K562 (cell line): ENCODE measurements around the gene NKAIN4. TPM values are rescaled to one million over a fixed set of nuclear protein-coding genes. Genes with fewer than 3 reads are reported as not detected.
A peak's percentile ranks its signal among the peaks of the same experiment; 100 is the strongest.
"Not testable (repeated sequence)": the region's sequence is repeated elsewhere in the genome, so short reads cannot be mapped to it uniquely, and the experiment has no call there.

Experiments used
- ATAC-seq: fragments of 200-7000 bp; cut with Tn5 transposase; 3 replicates; pipeline ENCODE4 v1.9.1; 2020; ENCODE audit warnings: moderate library complexity
- BruUV-seq: library from RNA; stranded (reverse); fragments of 400-500 nt; replicated peaks from 2 replicates; lab custom pipeline; 2021; lab: Mats Ljungman, UMichigan
- CTCF ChIA-PET: fragments of 300-600 bp; formaldehyde crosslinking; extraction: SDS; loops from one replicate; lab custom pipeline; 2021; ENCODE audit warnings: low intra/inter-chr PET ratio; lab: Yijun Ruan, JAX
- POLR2A ChIA-PET: fragments of 300-600, 350-650 bp; sonication (Branson Sonifier 250); formaldehyde crosslinking; extraction: SDS; loops from one replicate; lab custom pipeline; 2021; ENCODE audit warnings: antibody characterized with exemption, inconsistent platforms; lab: Yijun Ruan, JAX
- DNase-seq, 4 experiments: peaks; one replicate each; pipeline versions ENCODE4 v3.0.0 to v3.0.0-alpha.2; 2011 to 2018; ENCODE audit warnings: low spot score in 3 of 4, mixed read lengths in 3 of 4; ENCODE audit errors: extremely low read depth in 1 of 4
- FAIRE-seq: peaks from 2 replicates; lab custom pipeline; 2011; peaks lifted over from hg19 to GRCh38; lab: Jason Lieb, UNC
- H2AFZ ChIP-seq: 2 replicates; pipeline ENCODE4 v1.6.0; 2011; ENCODE audit warnings: low read depth, low read length, control low read depth, inconsistent platforms
- H3K27ac ChIP-seq: fragments of 200-600 bp; 3 replicates; pipeline ENCODE4 v1.8.0; 2011; ENCODE audit warnings: low read depth, mild to moderate bottlenecking, control low read depth, inconsistent platforms, low read length, moderate library complexity, mixed read lengths; ENCODE audit errors: extremely low read depth
- H3K27me3 ChIP-seq, 2 experiments: fragments of 300-600 bp in 1 of 2; 2 replicates in 1 of 2; 3 replicates in 1 of 2; pipeline versions ENCODE4 v1.6.0 to v1.8.0; 2011; ENCODE audit warnings: inconsistent platforms in 2 of 2, low read length in 2 of 2, mild to moderate bottlenecking in 1 of 2, mixed read lengths in 1 of 2, moderate library complexity in 1 of 2; ENCODE audit not compliant: control insufficient read depth in 2 of 2, insufficient read depth in 2 of 2
- H3K36me3 ChIP-seq: fragments of 300-600 bp; 3 replicates; pipeline ENCODE4 v1.8.0; 2011; ENCODE audit warnings: mild to moderate bottlenecking, low read length, inconsistent platforms; ENCODE audit not compliant: control insufficient read depth, insufficient read depth
- H3K4me1 ChIP-seq, 2 experiments: fragments of 200-600 bp in 1 of 2; replicated peaks in 1 of 2; 2 replicates in 1 of 2; 3 replicates in 1 of 2; pipeline versions ENCODE4 v1.5.1 to v1.8.0; 2011; ENCODE audit warnings: inconsistent platforms in 2 of 2, low read length in 2 of 2, mild to moderate bottlenecking in 1 of 2, mixed read lengths in 1 of 2, moderate library complexity in 1 of 2; ENCODE audit not compliant: control insufficient read depth in 2 of 2, insufficient read depth in 2 of 2
- H3K4me2 ChIP-seq: 2 replicates; pipeline ENCODE4 v1.6.1; 2011; ENCODE audit warnings: low read length, control low read depth, inconsistent platforms, mixed read lengths; ENCODE audit not compliant: insufficient read depth
- H3K4me3 ChIP-seq: fragments of 200-600 bp; sonication (generic), shearing (Covaris generic); 2 replicates; pipeline ENCODE4 v1.5.1; 2016; ENCODE audit warnings: control low read depth, inconsistent platforms
- H3K79me2 ChIP-seq: fragments of 200-600 bp; 3 replicates; pipeline ENCODE4 v1.8.0; 2011; ENCODE audit warnings: low read length, inconsistent platforms; ENCODE audit not compliant: control insufficient read depth, insufficient read depth
- H3K9ac ChIP-seq, 2 experiments: 2 replicates each; pipeline versions ENCODE4 v1.6.0 to v1.6.1; 2011; ENCODE audit warnings: low read depth in 2 of 2, low read length in 2 of 2, control low read depth in 1 of 2, inconsistent platforms in 1 of 2, mild to moderate bottlenecking in 1 of 2, mixed read lengths in 1 of 2; ENCODE audit not compliant: insufficient read depth in 1 of 2
- H3K9me1 ChIP-seq: one replicate; pipeline ENCODE4 v1.6.0; 2011; ENCODE audit warnings: inconsistent platforms, mild to moderate bottlenecking, low read length, moderate library complexity; ENCODE audit not compliant: control insufficient read depth, insufficient read depth
- H3K9me3 ChIP-seq: replicated peaks from 2 replicates; pipeline ENCODE4 v1.5.1; 2011; ENCODE audit warnings: low read depth, low read length, inconsistent platforms; ENCODE audit not compliant: control insufficient read depth, insufficient read depth
- H4K20me1 ChIP-seq: replicated peaks from 2 replicates; pipeline ENCODE4 v1.6.1; 2011; ENCODE audit warnings: low read length, inconsistent platforms, mixed read lengths; ENCODE audit not compliant: control insufficient read depth, insufficient read depth
- CHD1 ChIP-seq: fragments of 200-600 bp; sonication (generic); IDR thresholded peaks from one replicate; pipeline ENCODE4 v1.6.1; 2012; ENCODE audit warnings: mild to moderate bottlenecking, moderate library complexity, low read length, inconsistent platforms
- CREM ChIP-seq: IDR thresholded peaks from 2 replicates; pipeline ENCODE4 v1.6.1; 2014; ENCODE audit warnings: antibody characterized with exemption, low read depth
- HIVEP1 ChIP-seq: fragments of 250-450 bp; sonication (Bioruptor Pico); IDR thresholded peaks from 2 replicates; pipeline ENCODE4 v1.4.0; 2020; ENCODE audit warnings: mild to moderate bottlenecking
- MEF2D ChIP-seq: conservative IDR thresholded peaks from 2 replicates; pipeline ENCODE4 v1.6.1; 2016; ENCODE audit warnings: low read depth, missing genetic modification characterization, missing compliant biosample characterization
- NFE2 ChIP-seq: IDR thresholded peaks from 2 replicates; pipeline ENCODE4 v1.6.1; 2014; ENCODE audit warnings: antibody characterized with exemption, low read depth
- PHB ChIP-seq: fragments of 250-450 bp; sonication (Bioruptor Pico); IDR thresholded peaks from 2 replicates; pipeline ENCODE4 v1.5.0; 2021
- RAD21 ChIP-seq, 2 experiments: fragments of 250-450 bp in 1 of 2; fragments of 450-650 bp in 1 of 2; sonication (Bioruptor Pico) in 1 of 2; formaldehyde crosslinking in 1 of 2; IDR thresholded peaks in 1 of 2; conservative IDR thresholded peaks in 1 of 2; 2 replicates each; pipeline versions ENCODE4 v1.4.0 to v1.8.0; 2020 to 2022; ENCODE audit warnings: mild to moderate bottlenecking in 2 of 2, moderate library complexity in 1 of 2
- REST ChIP-seq, 2 experiments: fragments of 450-650 bp; formaldehyde crosslinking in 1 of 2; IDR thresholded peaks; 2 replicates each; pipeline versions ENCODE4 v1.4.0 to v1.6.1; 2014 to 2020; ENCODE audit warnings: mild to moderate bottlenecking in 2 of 2, borderline replicate concordance in 1 of 2, low read depth in 1 of 2
- SMC3 ChIP-seq: conservative IDR thresholded peaks from 2 replicates; pipeline ENCODE4 v1.6.1; 2011; ENCODE audit warnings: low read depth, low read length, improper control_type of control experiment; ENCODE audit not compliant: insufficient read depth
- STAT5B ChIP-seq: fragments of 250-450 bp; sonication (Bioruptor Pico); IDR thresholded peaks from 2 replicates; pipeline ENCODE4 v1.8.0; 2021; ENCODE audit warnings: mild to moderate bottlenecking, inconsistent platforms
- WGBS: fragments of 100-300 bp; shearing (Covaris generic); methylation state at CpG from one replicate; pipeline ENCODE4 v1.1.6; 2016; ENCODE audit warnings: low coverage, mixed read lengths; ENCODE audit not compliant: insufficient coverage; ENCODE audit errors: missing lambda C conversion rate; 5-methylcytosine and 5-hydroxymethylcytosine counted together
- in situ Hi-C: fragments of 300-500 bp; cut with MboI; formaldehyde crosslinking; loops from 4 replicates; pipeline ENCODE4 v1.15.0; 2018; ENCODE audit warnings: inconsistent platforms, mixed read lengths
- intact Hi-C: fragments of 100-400 bp; cut with micrococcal nuclease; formaldehyde crosslinking; loops from 2 replicates; pipeline ENCODE4 v1.14.2; 2022
- polyA plus RNA-seq, 8 experiments: library from polyadenylated mRNA; depleted of rRNA in 4 of 8; stranded (reverse) in 5 of 8; unstranded in 3 of 8; fragments of >200 nt; fragmentation: Nextera tagmentation in 2 of 8; fragmentation: Illumina TruSeq in 1 of 8; extraction: Ambion mirVana in 2 of 8; extraction: Trizol in 1 of 8; gene quantifications; 2 replicates each; pipeline versions ENCODE4 v1.2.1 to v1.2.3, GENCODE V29; 2011 to 2014; ENCODE audit warnings: inconsistent platforms in 1 of 8, missing spikeins in 1 of 8
- total RNA-seq, 7 experiments: library from RNA; depleted of rRNA in 6 of 7; stranded (reverse); fragments of >200 nt in 6 of 7; fragmentation: Illumina TruSeq in 2 of 7; extraction: Trizol in 2 of 7; gene quantifications; 2 replicates each; pipeline versions ENCODE4 v1.2.1 to v1.2.3, GENCODE V29; 2011 to 2021; ENCODE audit warnings: low replicate concordance in 1 of 7

The NKAIN4 gene
- total and polyA plus RNA-seq, 9 of the 15 experiments (the other 6 are each of a cell fraction or from before 2014, with no cell fraction given) = not detected

- TF ChIP-seq STAT5B (CRISPR knock-in tag) = no peak
- no peak for TF ChIP-seq HIVEP1 (CRISPR knock-in tag)
- TF ChIP-seq PHB (CRISPR knock-in tag) = no peak
- no peak for TF ChIP-seq NFE2
- no peak for TF ChIP-seq MEF2D (tag)
- TF ChIP-seq CHD1 = no peak
These were observed 2.0 kb downstream of the NKAIN4 start (continued) for GRCh38 chr20:63252284-63252711.

GRCh38 chr20:63251350-63251749 lies 2.9 kb downstream of the NKAIN4 start:
- DNase-seq = peak in 1 of 4 experiments; percentile 41
- H3K9me3 ChIP-seq; H3K4me2 ChIP-seq; ATAC-seq; in situ Hi-C loops; BruUV-seq; H3K79me2 ChIP-seq; H3K9ac ChIP-seq; H2AFZ ChIP-seq; H3K4me3 ChIP-seq; H3K9me1 ChIP-seq; intact Hi-C loops; H3K27ac ChIP-seq; H3K36me3 ChIP-seq; TF ChIP-seq REST (CRISPR knock-in tag; IDR thresholded peaks at IDR 0.05; ENCODE audit: low read depth): not testable (repeated sequence)
- Histone ChIP-seq H3K27me3 (peaks cover 32 to 78% of the 10 kb centered on the region in 2 experiments; a peak in 4 of 5 replicates), H3K4me1 (peaks cover 0 to 45% of the 10 kb centered on the region in 2 experiments; a peak in 2 of 5 replicates), H4K20me1 (peaks cover 20% of the 10 kb centered on the region)
- ChIA-PET POLR2A (interaction anchor here (0.7 kb wide), 1 partner anchor 266 kb away, joined by 3 read pairs; no protein-coding TSS in a partner anchor), CTCF (interaction anchor here (0.9 to 1.3 kb wide), 3 partner anchors 21 to 68 kb away, joined by 3 to 6 read pairs (median 3); no protein-coding TSS in a partner anchor)
- FAIRE-seq = peak; percentile 19
- 1% methylated on average over 12 of the region's 14 CpGs for WGBS
- TF ChIP-seq CREM (peak; percentile 30; the same call in 1 of the 2 replicates), REST (IDR thresholded peaks at IDR 0.05; ENCODE audit: borderline replicate concordance) (peak; percentile 22; the same call in 1 of the 2 replicates), RAD21 (CRISPR knock-in tag; conservative IDR thresholded peaks at IDR 0.05 in 1 of 2, IDR thresholded peaks at IDR 0.05 in 1 of 2) (peak; percentile 9 to 59; a peak in 2 of 4 replicates), SMC3 (0 out of 2 replicates have a peak, but pooled peaks have one; percentile 12)
